Fibroblast of skin of left quadriceps (primary cell): ENCODE measurements around the gene CRB2.

ENCODE experiments used
- DNase-seq, 2 experiments: peaks; one replicate each; pipeline ENCODE4 v3.0.0-alpha.2; 2013; ENCODE audit warnings: low read depth in 2 of 2

Gene CRB2

DNA sequence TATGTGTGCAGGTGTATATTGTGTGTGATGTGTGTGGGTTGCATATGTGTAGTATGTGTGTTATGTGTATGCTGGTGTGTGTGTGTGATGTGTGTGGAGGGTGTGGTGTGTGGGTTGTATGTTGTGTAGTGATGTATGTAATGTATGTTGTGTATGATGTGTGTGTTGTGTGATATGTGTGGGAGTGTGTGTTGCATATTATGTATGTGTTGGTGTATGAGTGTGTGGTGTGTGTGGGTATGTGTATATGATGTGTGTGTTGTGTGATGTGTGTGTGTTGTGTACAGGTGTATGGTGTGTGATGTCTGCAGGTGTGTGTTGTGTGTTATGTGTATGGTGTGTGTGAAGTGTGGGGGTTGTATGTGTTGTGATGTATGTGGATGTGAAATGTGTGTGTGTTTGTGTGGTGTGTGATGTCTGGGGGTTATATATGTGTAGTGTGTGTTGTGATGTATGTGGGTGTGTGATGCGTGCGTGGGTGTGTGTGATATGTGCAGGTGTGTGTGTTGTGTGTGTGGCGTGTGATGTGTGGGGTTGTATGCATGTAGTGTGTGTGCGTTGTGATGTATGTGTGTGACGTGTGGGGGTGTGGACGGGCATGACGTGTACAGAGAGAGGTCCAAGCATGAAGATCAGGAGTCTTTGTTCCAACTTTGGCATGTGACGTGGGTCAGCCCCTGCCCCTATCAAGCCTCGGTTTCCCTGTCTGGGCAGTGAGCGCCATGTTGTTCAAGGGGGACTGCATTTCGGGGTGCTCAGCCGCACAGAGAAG lies 8.5 kb upstream of the CRB2 start:
- no peak for DNase-seq

- no peak for DNase-seq
Measured at GRCh38 chr9:123348317-123348992, 7.5 kb upstream of the CRB2 start.

DNA sequence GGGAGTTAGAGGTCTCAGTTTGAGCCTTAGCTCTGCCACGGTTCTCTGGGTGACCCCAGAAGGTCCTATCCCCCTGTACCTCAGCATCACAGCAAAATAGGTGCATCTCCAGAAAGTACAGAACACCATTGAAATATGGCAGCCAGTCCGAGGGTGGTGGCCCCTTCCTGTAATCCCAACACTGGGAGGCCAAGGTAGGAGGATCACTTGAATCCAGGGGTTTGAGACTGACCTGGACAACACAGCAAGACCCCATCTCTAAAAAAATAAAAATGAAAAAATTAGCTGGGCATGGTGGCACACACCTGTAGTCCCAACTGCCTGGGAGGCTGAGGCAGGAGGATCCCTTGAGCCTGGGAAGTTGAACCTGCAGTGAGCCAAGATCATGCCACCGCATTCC lies 7.0 kb upstream of the CRB2 start:
- DNase-seq = no peak

DNA sequence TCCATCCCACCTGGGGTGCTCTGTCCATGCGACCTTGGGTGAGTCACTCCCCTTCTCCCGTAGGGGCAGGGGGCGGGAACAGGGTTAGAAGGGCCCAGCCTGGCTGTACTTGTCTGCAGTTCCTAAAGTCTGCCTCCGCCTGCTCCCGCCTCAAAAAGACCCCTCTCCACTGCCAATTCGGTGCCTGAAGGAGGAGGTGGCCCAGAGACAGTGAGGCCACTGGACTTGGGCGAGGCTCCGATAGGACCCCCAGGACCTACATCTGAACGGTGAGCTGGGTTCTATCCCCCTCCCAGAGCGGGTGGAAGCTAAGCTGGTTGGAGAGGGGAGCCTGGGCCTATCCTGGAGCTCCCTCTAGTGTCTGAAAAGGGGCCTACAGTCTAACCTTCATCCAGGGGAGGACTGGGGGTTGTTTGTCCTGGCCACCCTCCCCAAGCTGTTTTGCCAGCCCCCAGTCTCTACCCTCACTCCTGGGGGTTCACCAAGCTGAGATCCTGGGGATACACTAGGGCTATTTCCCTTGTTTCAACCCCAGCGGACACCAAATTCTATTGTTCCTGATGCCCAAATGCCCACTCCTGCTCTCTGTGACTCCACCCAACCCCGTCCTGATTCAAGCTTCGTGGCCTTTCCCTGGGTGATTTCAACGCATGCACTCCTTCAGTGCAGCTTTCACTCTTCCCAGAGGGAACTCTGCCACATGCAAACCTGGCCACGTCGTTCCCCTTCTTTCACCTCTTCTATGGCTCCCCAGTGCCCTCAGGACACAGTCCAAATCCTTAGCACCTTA lies 6.1 kb upstream of the CRB2 start:
- peak; percentile 26 to 29 for DNase-seq

GRCh38 chr9:123350590-123351310 lies 5.2 kb upstream of the CRB2 start:
- no peak for DNase-seq

- DNase-seq = no peak
Measured at GRCh38 chr9:123353041-123353440, 3.0 kb upstream of the CRB2 start.

- DNase-seq = no peak
Measured at GRCh38 chr9:123353984-123354591, 1.9 kb upstream of the CRB2 start.

DNA sequence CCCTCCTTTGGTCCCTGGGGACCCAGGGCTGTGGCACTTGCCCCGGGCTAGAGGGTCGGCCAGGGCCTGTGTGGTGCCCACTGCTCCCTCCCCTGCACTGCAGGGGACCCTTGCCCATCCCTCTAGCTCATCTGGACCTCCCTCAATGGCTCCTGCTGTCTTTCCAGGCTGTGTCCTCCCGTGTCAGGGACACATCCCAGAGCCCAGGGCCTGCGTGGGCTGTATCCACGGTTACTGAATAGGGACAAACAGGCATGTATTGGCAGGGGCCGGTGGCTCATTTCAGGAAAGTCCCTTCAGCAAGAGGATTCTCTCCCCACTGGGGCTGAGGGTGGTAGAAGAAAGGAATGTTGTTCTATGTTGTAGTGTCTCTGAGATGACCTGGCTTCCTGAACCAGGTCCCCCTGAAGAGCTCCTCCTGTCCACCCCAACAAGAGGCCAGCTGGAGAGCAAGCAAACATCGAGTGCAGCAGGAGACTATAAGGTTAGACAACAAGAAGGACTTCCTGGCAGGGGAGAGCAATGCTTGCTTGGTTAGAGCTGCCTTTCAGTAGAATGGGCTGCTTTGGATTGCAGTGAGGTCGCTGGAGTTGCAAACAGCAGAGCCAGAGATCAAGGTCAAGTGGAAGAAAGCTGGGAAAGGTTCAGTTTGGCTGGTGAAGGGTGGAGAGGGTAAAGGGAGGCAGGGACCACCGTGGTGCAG lies 1.0 kb upstream of the CRB2 start:
- DNase-seq = no peak

GRCh38 chr9:123356851-123357742 lies 1.1 kb downstream of the CRB2 start:
- no peak for DNase-seq

GRCh38 chr9:123357743-123358059 lies 1.7 kb downstream of the CRB2 start:
- DNase-seq = no peak

- DNase-seq = no peak
Measured at GRCh38 chr9:123358181-123358905, 2.3 kb downstream of the CRB2 start.

DNA sequence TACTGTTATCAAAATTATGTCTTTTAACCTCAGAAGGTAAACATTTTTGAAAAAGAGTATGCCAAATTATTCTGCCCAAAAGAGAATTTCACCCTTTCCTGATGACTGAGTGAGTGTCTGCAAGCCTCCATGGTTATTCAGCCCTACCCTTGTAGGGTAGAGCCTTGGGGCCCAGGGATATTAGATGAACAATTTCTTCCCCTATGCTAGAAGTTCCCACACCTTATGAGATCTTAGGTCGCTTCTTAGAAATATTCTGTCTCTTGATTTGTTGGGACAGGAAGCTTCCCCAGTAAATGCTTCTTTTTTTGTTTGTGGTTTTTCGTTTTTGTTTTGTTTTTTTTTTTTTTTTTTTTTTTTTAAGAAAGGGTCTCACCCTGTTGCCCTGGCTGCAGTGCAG lies 3.1 kb downstream of the CRB2 start:
- no peak for DNase-seq

GRCh38 chr9:123359546-123359945 lies 3.5 kb downstream of the CRB2 start:
- no peak for DNase-seq

- DNase-seq = no peak
Measured at GRCh38 chr9:123360161-123361085, 4.4 kb downstream of the CRB2 start.

GRCh38 chr9:123361086-123361730 lies 5.2 kb downstream of the CRB2 start:
- DNase-seq = no peak

DNA sequence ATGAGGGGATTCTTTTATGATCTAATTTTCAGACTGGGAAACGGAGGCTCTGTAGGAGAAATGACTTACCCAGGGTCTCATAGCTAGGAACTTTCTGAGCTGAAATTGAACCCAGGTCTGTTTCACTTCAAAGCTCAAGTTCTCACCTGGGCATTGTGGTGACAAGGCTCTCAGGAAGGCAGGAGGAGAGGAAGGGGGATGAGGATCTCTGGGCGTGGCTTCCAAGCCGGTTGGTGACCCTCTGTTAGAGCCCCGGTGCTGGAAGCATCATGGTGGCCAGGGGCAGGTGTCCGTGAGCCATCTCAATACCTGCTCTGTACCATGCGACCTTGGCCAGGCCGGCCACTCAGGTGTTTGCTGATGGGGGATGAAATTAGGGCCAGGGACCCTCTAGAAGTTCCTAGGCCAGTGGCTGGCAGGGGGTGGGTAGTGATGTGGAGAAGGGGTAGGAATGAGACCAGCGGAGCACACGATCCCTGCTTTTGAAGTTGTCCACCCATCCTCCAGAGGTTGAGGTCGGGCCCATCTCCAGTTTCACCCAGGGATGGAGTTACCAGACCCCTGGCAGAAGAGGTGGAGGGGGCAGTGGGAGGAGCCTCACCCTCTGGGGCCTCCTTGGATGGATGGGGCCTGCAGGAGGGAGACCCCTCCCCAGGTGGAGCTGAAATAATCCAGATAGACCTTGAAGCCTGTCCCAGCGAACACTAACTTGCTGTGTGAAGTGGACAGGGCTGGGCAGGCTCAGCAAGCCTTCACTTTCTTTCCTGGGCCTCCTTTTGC lies 5.9 kb downstream of the CRB2 start:
- DNase-seq = no peak

DNA sequence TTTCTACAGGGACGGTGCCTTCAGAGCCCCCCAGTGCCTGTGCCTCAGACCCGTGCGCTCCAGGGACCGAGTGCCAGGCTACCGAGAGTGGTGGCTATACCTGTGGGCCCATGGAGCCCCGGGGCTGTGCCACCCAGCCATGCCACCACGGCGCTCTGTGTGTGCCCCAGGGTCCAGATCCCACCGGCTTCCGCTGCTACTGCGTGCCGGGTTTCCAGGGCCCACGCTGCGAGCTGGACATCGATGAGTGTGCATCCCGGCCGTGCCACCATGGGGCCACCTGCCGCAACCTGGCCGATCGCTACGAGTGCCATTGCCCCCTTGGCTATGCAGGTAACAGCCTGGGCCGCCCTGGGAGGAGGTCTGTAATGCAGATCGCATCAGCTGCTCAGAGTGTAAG lies 6.9 kb downstream of the CRB2 start:
- no peak for DNase-seq
